ENCODE data around the gene LRRC10B.

DNA sequence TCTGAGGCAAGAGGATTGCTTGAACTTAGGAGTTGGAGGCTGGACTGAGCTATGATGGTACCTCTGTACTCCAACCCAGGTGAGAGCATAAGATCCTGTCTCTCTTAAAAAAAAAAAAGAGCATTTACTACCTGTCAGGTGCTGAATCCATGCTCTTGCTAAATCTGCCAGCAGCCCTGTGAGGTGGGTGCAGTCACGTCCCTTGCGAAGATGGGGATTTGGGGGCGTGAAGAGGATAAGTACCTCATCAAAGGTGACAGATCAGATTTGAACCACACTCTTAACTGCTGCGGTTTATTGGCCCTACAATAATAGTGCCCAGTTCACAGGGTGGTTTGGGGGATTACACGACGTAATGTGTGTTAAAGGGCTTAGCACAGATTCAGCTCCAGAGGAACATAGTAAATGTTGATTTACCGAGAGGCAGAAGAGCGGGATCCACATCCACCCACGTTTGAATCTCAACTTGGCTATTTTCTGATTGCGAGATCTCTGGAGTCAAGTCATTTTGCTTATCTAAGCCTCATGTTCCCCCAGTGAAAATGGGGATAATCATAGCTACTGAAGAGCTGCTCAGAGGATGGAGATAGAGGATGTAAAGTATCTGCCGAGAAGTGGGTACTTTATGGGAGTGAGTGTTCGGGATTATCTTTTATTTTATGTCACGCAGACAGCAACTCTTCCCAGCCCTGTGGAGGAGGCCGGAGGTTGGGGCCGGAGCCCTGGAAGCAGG is 28.1 kb upstream of the LRRC10B start:
- TF ChIP-seq CTCF (IDR thresholded peaks at IDR 0.05; ENCODE audit: low read depth, low read length) (no peak), EZH2phosphoT487 (IDR thresholded peaks at IDR 0.05; ENCODE audit: low read depth) (no peak)

Measured in OCI-LY3 (cell line).